Ovary (tissue), 3 donors: Measurements from ENCODE around the gene ETFB.

ENCODE experiments used
- EP300 ChIP-seq: sonication (generic); formaldehyde crosslinking; IDR thresholded peaks from one replicate; pipeline ENCODE4 v1.6.1; 2017; ENCODE audit warnings: antibody characterized with exemption
- POLR2A ChIP-seq: fragments of 450-650 bp; IDR thresholded peaks from one replicate; pipeline ENCODE4 v1.6.1; 2017; ENCODE audit warnings: antibody characterized with exemption, mild to moderate bottlenecking, moderate library complexity
- TF ChIP-seq, protein P1 (sequence below), 3 donors: fragments of 450-650 bp in 2 of 3; fragments of 200-600 bp in 1 of 3; IDR thresholded peaks; one replicate each; pipeline versions ENCODE4 v1.5.1 to v1.8.0; 2016 to 2022; ENCODE audit warnings: antibody characterized with exemption in 3 of 3, mild to moderate bottlenecking in 1 of 3
- donor health status: DM: no; HTN: no; CAD: no.

DNA sequence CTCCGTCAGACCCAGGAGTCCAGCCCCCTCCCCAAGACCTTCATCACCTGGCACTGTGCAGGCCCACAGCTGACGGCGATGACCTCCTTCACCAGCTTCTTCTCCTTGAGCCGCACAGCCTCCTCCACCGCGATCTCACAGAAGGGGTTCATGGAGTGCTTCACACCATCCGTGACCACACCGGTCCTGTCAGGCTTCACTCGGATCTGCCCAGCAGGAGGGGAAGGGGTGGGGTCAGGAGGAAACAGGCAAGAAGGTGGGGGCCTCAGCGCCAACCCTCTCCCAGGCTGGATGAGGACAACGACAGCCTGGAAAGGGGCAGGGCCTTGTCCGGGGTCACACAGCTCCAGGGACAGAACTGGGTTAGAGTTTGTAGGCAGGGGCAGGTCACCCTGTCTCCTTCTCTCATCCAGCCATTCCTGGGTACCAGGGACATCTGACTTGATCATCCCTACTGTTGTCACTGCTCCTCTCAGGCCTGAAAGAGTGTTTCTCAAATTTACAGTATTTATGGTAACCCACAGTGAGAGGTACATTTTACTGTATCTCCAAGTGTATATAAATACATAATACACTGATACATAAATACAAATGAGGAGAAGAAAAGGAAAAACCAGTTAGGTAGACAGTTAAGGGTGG, 12.0 kb downstream of the ETFB start:
- TF ChIP-seq, protein P1, sequence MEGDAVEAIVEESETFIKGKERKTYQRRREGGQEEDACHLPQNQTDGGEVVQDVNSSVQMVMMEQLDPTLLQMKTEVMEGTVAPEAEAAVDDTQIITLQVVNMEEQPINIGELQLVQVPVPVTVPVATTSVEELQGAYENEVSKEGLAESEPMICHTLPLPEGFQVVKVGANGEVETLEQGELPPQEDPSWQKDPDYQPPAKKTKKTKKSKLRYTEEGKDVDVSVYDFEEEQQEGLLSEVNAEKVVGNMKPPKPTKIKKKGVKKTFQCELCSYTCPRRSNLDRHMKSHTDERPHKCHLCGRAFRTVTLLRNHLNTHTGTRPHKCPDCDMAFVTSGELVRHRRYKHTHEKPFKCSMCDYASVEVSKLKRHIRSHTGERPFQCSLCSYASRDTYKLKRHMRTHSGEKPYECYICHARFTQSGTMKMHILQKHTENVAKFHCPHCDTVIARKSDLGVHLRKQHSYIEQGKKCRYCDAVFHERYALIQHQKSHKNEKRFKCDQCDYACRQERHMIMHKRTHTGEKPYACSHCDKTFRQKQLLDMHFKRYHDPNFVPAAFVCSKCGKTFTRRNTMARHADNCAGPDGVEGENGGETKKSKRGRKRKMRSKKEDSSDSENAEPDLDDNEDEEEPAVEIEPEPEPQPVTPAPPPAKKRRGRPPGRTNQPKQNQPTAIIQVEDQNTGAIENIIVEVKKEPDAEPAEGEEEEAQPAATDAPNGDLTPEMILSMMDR (IDR thresholded peaks at IDR 0.05): no peak
- TF ChIP-seq POLR2A (no peak), EP300 (no peak)
